Measurements from ENCODE around the gene MBD4.

Gene MBD4

DNA sequence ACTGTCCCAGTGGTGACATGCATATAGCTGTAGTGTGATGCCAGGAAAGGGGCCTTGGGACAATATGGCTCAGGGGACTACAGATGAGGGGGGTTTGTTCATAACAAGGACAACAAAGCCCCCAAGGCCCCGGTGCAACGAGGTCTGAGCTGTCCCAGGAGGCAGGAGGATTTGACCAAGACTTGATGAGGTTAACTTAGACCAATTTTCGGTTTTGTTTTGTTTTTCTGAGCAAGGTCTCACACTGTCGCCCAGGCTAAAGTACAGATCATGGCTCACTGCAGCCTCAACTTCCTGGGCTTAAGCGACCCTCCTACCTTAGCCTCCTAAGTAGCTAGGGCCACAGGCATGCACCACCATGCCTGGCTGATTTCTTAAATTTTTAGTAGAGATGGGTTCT lies 35.1 kb downstream of the MBD4 start:
- TF ChIP-seq, protein P1, sequence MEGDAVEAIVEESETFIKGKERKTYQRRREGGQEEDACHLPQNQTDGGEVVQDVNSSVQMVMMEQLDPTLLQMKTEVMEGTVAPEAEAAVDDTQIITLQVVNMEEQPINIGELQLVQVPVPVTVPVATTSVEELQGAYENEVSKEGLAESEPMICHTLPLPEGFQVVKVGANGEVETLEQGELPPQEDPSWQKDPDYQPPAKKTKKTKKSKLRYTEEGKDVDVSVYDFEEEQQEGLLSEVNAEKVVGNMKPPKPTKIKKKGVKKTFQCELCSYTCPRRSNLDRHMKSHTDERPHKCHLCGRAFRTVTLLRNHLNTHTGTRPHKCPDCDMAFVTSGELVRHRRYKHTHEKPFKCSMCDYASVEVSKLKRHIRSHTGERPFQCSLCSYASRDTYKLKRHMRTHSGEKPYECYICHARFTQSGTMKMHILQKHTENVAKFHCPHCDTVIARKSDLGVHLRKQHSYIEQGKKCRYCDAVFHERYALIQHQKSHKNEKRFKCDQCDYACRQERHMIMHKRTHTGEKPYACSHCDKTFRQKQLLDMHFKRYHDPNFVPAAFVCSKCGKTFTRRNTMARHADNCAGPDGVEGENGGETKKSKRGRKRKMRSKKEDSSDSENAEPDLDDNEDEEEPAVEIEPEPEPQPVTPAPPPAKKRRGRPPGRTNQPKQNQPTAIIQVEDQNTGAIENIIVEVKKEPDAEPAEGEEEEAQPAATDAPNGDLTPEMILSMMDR (IDR thresholded peaks at IDR 0.05; ENCODE audit: extremely low read depth, missing control alignments), result no peak
- peak; percentile 26 for DNase-seq (ENCODE audit: low spot score)

DNA sequence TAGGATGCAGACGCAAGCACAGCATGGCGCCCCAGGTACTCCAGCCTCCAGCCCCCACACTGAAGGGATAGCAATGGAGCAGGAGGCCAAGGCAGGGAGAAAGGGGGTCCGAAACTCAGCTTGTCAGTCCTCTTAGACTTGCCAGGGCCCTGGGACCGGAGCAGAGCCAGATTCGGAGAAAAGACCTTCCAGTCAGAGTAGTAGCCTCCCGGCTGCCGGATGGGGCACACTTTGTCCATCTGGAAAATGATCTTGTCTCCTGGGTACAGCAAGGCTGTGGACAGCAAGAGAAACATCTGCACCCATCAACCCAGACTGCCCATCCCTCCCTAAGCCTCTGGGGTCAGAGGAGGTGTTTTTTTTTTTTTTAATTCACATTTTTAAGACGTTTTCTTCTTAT lies 35.6 kb downstream of the MBD4 start:
- DNase-seq (ENCODE audit: low spot score), result no peak
- TF ChIP-seq, protein P1 (IDR thresholded peaks at IDR 0.05; ENCODE audit: extremely low read depth, missing control alignments), result no peak

DNA sequence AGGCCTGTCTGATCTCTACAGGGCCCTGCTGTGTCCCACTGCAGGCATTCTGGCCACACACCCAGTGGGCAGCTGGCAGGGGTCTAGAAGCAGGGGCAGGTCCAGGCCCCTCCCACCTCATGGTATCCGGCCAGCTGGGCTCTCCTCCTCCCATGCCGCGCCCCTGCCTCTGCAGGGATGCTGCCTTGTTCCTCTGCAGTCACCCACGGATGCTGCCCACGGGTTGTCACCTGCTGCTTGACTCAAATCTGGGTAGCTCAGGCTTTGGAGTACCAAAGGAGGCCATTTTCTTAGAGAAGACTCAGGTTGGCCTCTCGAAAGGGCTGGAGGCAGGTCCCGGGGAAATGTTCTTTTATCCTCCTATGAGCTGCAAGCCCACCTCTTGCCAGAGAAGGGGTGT lies 36.3 kb downstream of the MBD4 start:
- DNase-seq (ENCODE audit: low spot score), result no peak
- TF ChIP-seq, protein P1 (IDR thresholded peaks at IDR 0.05; ENCODE audit: extremely low read depth, missing control alignments), result no peak

DNA sequence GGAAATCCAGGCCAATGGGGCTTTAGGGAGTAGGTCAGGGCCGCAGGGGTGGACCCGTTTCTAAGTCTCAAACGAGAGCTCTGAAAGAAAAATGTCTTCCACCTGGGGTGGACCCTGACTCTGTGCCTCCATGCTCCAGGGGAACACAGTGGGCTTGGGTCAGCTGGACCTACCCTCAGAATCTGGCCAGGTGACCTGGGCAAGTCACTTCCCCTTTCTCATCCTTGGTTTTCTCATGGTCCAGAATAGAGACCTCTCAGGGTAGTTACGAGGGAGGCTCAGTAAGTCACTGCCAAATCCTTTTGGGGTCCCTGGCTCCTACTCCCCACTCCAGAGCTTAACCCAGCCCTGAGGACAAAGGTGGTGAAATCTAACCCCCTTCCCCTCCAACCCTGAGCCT lies 37.1 kb downstream of the MBD4 start:
- TF ChIP-seq, protein P1 (IDR thresholded peaks at IDR 0.05; ENCODE audit: extremely low read depth, missing control alignments), result no peak
- no peak for DNase-seq (ENCODE audit: low spot score)

DNA sequence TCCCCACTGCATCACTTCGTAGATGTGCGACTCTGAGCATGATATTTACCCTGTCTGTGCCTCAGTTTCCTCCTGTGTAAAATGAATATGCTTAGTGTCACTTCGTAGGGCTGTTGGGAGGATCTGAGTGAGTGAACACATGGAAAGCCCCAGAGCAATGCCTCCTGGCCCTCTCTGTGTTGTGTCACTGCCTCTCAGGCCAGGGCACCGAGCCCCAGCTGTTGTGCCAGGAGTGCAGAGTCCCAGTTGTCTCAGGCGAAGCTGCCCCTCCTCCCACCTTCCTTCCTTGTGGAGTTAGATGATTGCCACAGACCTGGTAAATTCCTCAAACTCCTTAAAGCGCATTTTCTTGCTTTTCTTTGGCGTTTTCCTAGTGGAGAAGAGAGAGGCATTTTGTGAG lies 37.5 kb downstream of the MBD4 start:
- TF ChIP-seq, protein P1 (IDR thresholded peaks at IDR 0.05; ENCODE audit: extremely low read depth, missing control alignments), result no peak

DNA sequence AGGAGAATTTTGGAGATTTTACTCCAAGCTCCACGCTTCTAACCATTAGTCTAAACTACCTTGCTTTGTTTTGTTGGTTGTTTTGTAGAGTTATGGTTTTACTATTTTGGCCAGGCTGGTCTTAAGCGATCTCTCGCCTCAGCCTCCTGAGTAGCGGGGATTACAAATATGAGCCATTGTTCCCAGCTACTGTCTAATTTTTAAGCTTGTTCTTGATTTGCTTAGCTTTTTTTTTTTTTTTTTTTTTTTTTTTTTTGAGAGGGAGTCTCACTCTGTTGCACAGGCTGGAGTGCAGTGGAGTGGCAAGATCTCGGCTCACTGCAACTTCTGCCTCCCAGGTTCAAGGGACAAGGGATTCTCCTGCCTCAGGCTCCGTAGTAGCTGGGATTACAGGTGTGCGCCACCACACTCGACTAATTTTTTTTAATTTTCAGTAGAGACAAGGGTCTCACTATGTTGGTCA lies 39.8 kb downstream of the MBD4 start:
- DNase-seq (ENCODE audit: low spot score), result no peak
- TF ChIP-seq, protein P1 (IDR thresholded peaks at IDR 0.05; ENCODE audit: extremely low read depth, missing control alignments), result no peak

More for the DNA sequence above, 37.5 kb downstream of the MBD4 start:
- no peak for DNase-seq (ENCODE audit: low spot score)

DNA sequence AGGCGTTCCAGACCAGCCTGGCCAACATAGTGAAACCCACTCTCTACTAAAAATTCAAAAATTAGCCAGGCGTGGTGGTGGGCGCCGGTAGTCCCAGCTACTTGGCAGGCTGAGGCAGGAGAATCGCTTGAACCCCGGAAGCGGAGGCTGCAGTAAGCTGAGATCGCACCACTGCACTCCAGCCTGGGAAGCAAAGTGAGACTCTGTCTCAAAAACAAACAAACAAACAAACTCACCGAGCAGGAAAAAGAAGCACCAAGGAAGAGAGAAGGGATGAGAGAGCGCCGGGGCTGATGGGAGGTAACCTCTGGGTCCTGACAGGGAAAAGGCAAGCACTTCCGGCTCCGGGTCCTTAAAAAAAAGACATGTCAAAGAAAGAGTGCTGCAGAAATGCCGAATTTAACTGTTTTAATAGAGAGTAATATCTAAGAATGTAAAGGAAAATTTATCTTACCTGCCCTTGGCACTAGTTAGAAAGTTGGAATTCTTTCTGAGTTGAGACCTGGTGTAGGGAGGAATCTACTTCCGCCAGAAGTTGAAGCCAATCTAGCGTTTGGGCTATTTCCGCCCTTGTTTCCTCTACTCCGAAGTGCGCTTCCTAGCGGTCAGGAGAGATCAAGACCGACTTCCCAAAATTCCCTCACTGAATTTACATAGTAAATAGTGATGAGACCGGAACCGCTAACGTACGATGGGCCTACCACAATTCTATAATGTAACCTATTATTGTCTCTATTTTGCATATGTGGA lies 40.4 kb downstream of the MBD4 start:
- TF ChIP-seq, protein P1 (IDR thresholded peaks at IDR 0.05; ENCODE audit: extremely low read depth, missing control alignments), result peak; percentile 79
- DNase-seq (ENCODE audit: low spot score), result peak; percentile 84

Measured in GM20000 (cell line).